Measurements from ENCODE around the gene RMI1. TPM values are rescaled to one million over a fixed set of nuclear protein-coding genes. Genes with fewer than 3 reads are reported as not detected.

RMI1 gene
- total and polyA plus RNA-seq, 7 donors: 1.4 to 9.0 (median 3.9) TPM

- peaks cover 0 to 31% (median 13%) of the 10 kb centered on the region in 4 donors for H3K4me1 ChIP-seq
- no peaks in the 10 kb centered on the region for H3K9me3 ChIP-seq
- no peak overlapping the region for H3K4me3 ChIP-seq
- H3K36me3 ChIP-seq: peaks cover 44 to 100% (median 87%) of the 10 kb centered on the region in 4 donors
- intact Hi-C loops (cut with DNase I): no loop called here
- 48 to 75% methylated on average over 6 of the region's 6 CpGs for WGBS, 2 donors
- DNase-seq: no peak
- no peak overlapping the region for H3K27ac ChIP-seq
- no peak for TF ChIP-seq POLR2AphosphoS5 (IDR thresholded peaks at IDR 0.05)
- no peak for TF ChIP-seq CTCF (IDR thresholded peaks at IDR 0.05)
- TF ChIP-seq EP300 (IDR thresholded peaks at IDR 0.05): no peak
- TF ChIP-seq POLR2A (IDR thresholded peaks at IDR 0.05): no peak
- H3K27me3 ChIP-seq: no peaks in the 10 kb centered on the region
Measured at GRCh38 chr9:83971485-83971884, 9.1 kb upstream of the RMI1 start.

- TF ChIP-seq CTCF (IDR thresholded peaks at IDR 0.05): no peak
- TF ChIP-seq POLR2A (IDR thresholded peaks at IDR 0.05): no peak
- no peak for TF ChIP-seq EP300 (IDR thresholded peaks at IDR 0.05)
- TF ChIP-seq POLR2AphosphoS5 (IDR thresholded peaks at IDR 0.05): no peak
- 66 to 82% methylated on average over 2 of the region's 2 CpGs for WGBS, 2 donors
- no peak for DNase-seq
- no peaks in the 10 kb centered on the region for H3K27me3 ChIP-seq
- H3K36me3 ChIP-seq: peaks cover 44 to 100% (median 89%) of the 10 kb centered on the region in 4 donors
- H3K4me3 ChIP-seq: no peak overlapping the region
- intact Hi-C loops (cut with DNase I): no loop called here
- H3K4me1 ChIP-seq: peaks cover 0 to 39% (median 21%) of the 10 kb centered on the region in 4 donors
- no peaks in the 10 kb centered on the region for H3K9me3 ChIP-seq
- no peak overlapping the region for H3K27ac ChIP-seq
Measured at GRCh38 chr9:83972286-83972685, 8.3 kb upstream of the RMI1 start.

DNA sequence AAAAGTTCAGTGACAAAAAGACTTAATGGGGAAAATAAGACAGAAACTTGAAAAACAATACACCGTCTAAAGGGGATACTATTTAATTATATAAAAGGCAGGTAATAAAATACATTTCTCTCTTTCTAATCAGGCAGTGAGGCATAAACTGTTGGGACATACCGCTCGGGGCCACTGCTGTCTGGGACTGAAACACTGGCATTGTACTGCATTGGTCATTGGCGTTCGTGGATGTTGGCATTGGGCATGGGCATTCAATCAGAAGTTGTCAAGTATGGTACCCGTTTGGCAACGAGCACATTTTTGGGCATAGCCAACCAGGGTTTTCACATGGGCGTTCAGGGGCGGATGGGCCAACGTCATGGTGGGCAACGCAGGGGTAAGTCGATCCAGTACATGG lies 5.3 kb upstream of the RMI1 start:
- intact Hi-C loops (cut with DNase I): loop anchor here (5.0 kb wide), 1 partner anchor 268 kb away; the partner anchor contains the start of gene UBQLN1
- Histone ChIP-seq H3K4me1 (peaks cover 0 to 51% (median 32%) of the 10 kb centered on the region in 4 donors), H3K9me3 (no peaks in the 10 kb centered on the region), H3K27ac (no peak overlapping the region), H3K27me3 (no peaks in the 10 kb centered on the region), H3K36me3 (peaks cover 38 to 76% (median 69%) of the 10 kb centered on the region in 4 donors), H3K4me3 (no peak overlapping the region)
- WGBS, 2 donors: 90 to 92% methylated on average over 12 of the region's 12 CpGs
- DNase-seq: no peak
- TF ChIP-seq EP300 (IDR thresholded peaks at IDR 0.05) (no peak), POLR2AphosphoS5 (IDR thresholded peaks at IDR 0.05) (no peak), POLR2A (IDR thresholded peaks at IDR 0.05) (no peak), CTCF (IDR thresholded peaks at IDR 0.05) (no peak)

GRCh38 chr9:83976372-83976771 lies 4.2 kb upstream of the RMI1 start:
- H3K4me1 ChIP-seq: peaks cover 0 to 53% (median 34%) of the 10 kb centered on the region in 4 donors
- TF ChIP-seq POLR2AphosphoS5 (IDR thresholded peaks at IDR 0.05) (no peak), CTCF (IDR thresholded peaks at IDR 0.05) (no peak), EP300 (IDR thresholded peaks at IDR 0.05) (no peak), POLR2A (IDR thresholded peaks at IDR 0.05) (no peak)
- H3K36me3 ChIP-seq: peaks cover 38 to 65% (median 58%) of the 10 kb centered on the region in 4 donors
- no peak overlapping the region for H3K27ac ChIP-seq
- intact Hi-C loops (cut with DNase I): loop anchor here (5.0 kb wide), 1 partner anchor 269 kb away; the partner anchor contains the start of gene UBQLN1
- DNase-seq: no peak
- H3K9me3 ChIP-seq: no peaks in the 10 kb centered on the region
- H3K27me3 ChIP-seq: no peaks in the 10 kb centered on the region
- H3K4me3 ChIP-seq: no peak overlapping the region
- 75 to 76% methylated on average over 2 of the region's 2 CpGs for WGBS, 2 donors

GRCh38 chr9:83977196-83977595 lies 3.4 kb upstream of the RMI1 start:
- Histone ChIP-seq H3K27me3 (no peaks in the 10 kb centered on the region), H3K4me3 (peak overlapping the region in 1 of 4 donors; percentile 83), H3K9me3 (no peaks in the 10 kb centered on the region), H3K36me3 (peaks cover 30 to 57% (median 50%) of the 10 kb centered on the region in 4 donors), H3K4me1 (peaks cover 0 to 61% (median 40%) of the 10 kb centered on the region in 4 donors), H3K27ac (peak overlapping the region in 1 of 4 donors; percentile 99)
- DNase-seq: no peak
- TF ChIP-seq POLR2A (IDR thresholded peaks at IDR 0.05) (no peak), CTCF (IDR thresholded peaks at IDR 0.05) (no peak), POLR2AphosphoS5 (IDR thresholded peaks at IDR 0.05) (no peak), EP300 (IDR thresholded peaks at IDR 0.05) (no peak)
- intact Hi-C loops (cut with DNase I): loop anchor here (5.0 kb wide), 1 partner anchor 270 kb away; the partner anchor contains the start of gene UBQLN1
- WGBS, 2 donors: 51 to 82% methylated on average over 1 of the region's 1 CpG
